Limb (tissue), 2 donors: Measurements from ENCODE around the gene MAP10.

Source experiments
- DNase-seq, 2 donors: peaks; one replicate each; pipeline ENCODE4 v3.0.0-alpha.2; 2016; ENCODE audit errors: extremely low spot score in 2 of 2

The MAP10 gene

GRCh38 chr1:232795497-232796053, 9.6 kb upstream of the MAP10 start:
- no peak for DNase-seq

- DNase-seq: no peak
Observed at GRCh38 chr1:232797856-232798510, 7.2 kb upstream of the MAP10 start.

GRCh38 chr1:232798920-232799319, 6.3 kb upstream of the MAP10 start:
- DNase-seq: no peak

DNA sequence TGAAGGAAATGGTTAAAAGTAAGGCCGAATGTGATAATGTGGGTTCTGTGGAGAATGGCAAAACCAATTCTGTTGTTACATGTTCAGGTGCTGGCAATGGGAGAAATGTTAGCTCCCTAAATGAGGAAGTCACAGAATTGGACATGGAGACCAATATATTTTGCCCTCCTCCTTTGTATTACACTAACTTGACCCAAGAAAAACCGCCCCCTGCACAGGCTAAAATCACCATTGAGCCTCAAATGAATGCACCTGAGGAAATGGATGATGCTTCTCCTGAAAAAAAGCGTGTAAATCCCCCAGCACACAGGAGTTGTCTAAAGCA, 932 bp downstream of the MAP10 start:
- no peak for DNase-seq

DNA sequence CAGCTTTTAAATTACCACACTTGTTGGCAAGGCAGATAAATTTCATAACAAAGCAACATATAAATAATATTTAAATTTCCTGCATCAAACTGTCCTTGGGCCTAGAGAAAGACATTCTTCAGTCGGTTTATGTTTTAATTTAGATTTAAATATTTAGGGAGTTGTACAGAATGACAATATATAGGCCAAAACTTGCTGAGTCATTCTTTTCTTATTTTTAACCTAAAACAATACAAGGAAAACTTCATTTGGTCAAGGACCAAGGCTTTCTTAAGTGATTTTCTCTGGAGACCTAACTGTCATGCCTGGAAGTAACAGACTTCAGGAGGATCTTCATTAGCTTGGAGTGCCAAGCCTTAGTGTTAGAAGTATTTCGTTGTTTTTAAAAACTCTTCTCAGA, 5.6 kb downstream of the MAP10 start:
- no peak for DNase-seq

GRCh38 chr1:232812560-232812959, 7.3 kb downstream of the MAP10 start:
- DNase-seq: no peak

DNA sequence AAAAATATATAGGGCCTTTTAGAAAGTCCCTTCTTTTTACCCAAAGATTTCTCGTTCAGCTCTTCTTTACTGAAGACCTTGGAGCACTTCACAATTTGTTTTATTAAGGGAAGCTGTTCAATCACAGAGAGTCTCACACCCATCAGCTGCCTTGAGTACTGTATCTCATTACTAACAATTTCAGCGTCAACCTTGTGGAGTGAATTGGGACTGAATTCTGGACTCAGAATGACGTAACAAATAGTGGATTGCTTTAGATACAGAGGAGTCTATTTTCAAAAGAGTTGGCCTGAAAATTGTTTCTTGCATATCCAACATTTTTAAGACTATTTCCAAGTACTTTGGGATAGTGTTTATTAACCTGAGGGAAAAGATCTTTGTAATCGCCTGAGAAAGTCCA, 7.9 kb downstream of the MAP10 start:
- no peak for DNase-seq

DNA sequence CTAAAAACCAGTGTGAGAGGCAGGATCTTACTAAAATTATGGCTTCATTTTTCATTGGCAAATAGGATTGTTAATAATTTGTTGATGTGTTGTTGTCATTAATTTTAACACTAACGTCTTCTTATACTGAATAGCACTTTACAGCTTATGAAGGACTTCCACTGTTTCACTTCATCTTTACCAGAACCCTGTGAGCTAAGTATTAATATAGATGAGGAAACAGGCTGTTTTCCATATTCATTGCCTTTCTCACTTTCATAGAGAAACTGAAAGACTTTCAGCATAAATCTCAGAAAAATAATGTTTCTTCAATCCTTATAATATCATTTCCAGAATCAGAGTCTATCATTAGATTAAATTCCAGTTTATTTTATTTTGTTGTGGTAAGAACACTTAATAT, 8.5 kb downstream of the MAP10 start:
- no peak for DNase-seq

GRCh38 chr1:232816324-232816723, 11.1 kb downstream of the MAP10 start:
- DNase-seq: no peak

GRCh38 chr1:232818040-232818439, 12.8 kb downstream of the MAP10 start:
- DNase-seq: no peak

- DNase-seq: no peak
Observed at GRCh38 chr1:232820431-232820830, 15.2 kb downstream of the MAP10 start.

GRCh38 chr1:232822530-232822929, 17.3 kb downstream of the MAP10 start:
- no peak for DNase-seq

GRCh38 chr1:232826318-232826717, 21.1 kb downstream of the MAP10 start:
- DNase-seq: no peak

- no peak for DNase-seq
Observed at GRCh38 chr1:232830661-232831060, 25.4 kb downstream of the MAP10 start.

DNA sequence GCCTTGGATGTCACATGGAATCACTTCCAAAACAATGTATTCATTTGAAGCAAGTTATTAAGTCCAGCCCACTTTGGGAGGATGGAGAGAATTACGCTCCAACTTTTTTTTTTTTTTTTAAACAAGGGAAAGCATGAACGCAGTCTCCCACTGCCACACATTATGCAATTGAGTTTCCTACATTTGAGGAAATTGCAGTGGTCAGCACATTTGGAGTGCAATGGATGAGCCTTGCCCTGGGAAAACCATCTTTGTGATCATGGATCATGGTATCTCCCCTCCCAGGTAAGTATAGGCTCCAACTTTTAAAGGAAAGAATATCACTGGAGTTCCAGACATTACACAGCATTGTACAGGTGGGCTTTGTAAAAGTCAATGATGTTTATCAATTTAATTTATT, 26.7 kb downstream of the MAP10 start:
- DNase-seq: no peak

DNA sequence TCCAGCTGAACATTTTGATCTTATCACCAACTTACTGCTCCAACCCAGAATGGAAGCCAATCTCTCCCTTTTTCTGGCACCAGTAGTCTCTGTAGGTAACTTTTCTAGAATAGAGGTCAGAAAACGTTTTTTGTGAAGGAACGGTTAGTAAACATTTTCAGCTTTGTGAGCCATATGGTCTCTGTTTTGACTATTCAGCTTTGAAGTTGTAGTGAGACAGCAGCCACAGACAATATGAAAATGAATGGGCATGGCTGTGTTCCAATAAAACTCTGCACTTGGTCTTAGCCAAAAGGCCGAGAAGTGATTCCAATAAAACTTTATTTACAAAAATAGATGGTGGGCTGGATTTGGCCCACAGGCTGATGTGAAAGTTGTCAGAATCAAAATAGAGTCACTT, 28.9 kb downstream of the MAP10 start:
- DNase-seq: no peak

GRCh38 chr1:232835166-232835565, 29.9 kb downstream of the MAP10 start:
- no peak for DNase-seq

- no peak for DNase-seq
Observed at GRCh38 chr1:232837087-232837486, 31.9 kb downstream of the MAP10 start.

- DNase-seq: no peak
Observed at GRCh38 chr1:232841823-232842565, 36.8 kb downstream of the MAP10 start.

GRCh38 chr1:232844791-232845190, 39.6 kb downstream of the MAP10 start:
- no peak for DNase-seq

DNA sequence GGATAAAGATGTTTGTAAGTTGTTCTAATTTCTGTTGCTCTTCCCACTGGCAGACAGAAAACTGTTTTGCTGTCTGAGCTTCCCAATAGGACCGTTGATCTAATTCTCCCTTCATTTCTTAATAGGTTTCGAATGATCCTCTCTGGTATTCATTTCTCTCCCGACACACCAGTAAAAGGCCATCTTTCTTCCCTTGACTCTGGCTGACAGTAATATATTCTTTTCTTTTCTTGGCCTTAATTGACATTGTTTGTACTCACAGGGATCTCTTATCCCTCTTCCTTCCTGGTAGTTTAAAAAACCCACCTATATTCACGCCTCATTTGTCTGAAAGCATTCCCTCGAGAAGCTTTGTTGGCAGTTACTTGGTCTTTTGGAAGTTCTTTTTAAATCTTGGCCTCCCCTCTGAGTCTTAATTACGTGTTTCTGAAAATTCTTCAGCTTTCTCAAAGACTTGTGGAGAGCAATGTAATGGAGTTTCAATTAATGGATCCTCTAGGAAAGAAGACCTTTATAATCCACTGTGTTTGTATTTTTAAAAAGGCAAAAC, 40.3 kb downstream of the MAP10 start:
- DNase-seq: no peak

DNA sequence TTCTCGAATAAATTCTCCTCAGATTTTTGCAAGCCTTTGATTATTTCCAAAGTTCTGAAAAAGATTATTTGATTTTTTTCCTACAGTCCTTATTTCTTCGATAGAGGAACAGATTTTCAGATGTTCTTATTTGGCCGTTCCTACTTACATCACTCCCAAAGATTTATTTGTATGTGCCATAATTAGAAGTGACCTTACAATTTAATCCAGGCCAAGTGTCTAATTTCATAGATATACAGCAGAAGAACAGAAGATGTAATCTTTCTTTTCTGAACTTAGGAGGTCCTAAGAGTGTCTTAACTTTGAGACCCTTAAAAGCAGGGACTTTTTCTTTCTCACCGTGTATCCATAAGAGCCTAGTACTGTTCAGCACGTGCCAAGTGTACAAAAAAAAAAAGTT, 46.3 kb downstream of the MAP10 start:
- DNase-seq: no peak
